GM12878 (cell line): ENCODE results near the gene CTNNA2.

ENCODE experiments used
- CTCF ChIP-seq, 3 experiments: IDR thresholded peaks in 2 of 3; conservative IDR thresholded peaks in 1 of 3; 2 replicates each; pipeline ENCODE4 v1.5.1; 2011; ENCODE audit warnings: low read depth in 3 of 3, low read length in 3 of 3, mild to moderate bottlenecking in 3 of 3, control low read depth in 2 of 3, moderate library complexity in 2 of 3, inconsistent platforms in 1 of 3, mixed read lengths in 1 of 3; ENCODE audit not compliant: control insufficient read depth in 2 of 3, insufficient read depth in 1 of 3; ENCODE audit errors: extremely low read depth in 1 of 3
- RAD51 ChIP-seq: fragments of 450-650 bp; IDR thresholded peaks from 2 replicates; pipeline ENCODE4 v1.6.1; 2016; ENCODE audit warnings: moderate library complexity, mild to moderate bottlenecking, inconsistent platforms
- SMC3 ChIP-seq: IDR thresholded peaks from 2 replicates; pipeline ENCODE4 v1.6.1; 2011; ENCODE audit warnings: low read length, improper control_type of control experiment, borderline replicate concordance
- SRF ChIP-seq, 2 experiments: IDR thresholded peaks; 2 replicates each; pipeline ENCODE4 v1.6.1; 2011; ENCODE audit warnings: low read depth in 2 of 2, low read length in 2 of 2, mild to moderate bottlenecking in 1 of 2, moderate library complexity in 1 of 2

GRCh38 chr2:80001701-80002101 is 488.9 kb downstream of the CTNNA2 start:
- no peak for TF ChIP-seq SRF (IDR thresholded peaks at IDR 0.05; ENCODE audit: low read depth in 2 of 2, low read length in 2 of 2)
- TF ChIP-seq RAD51, result no peak
- no peak for TF ChIP-seq SMC3
- no peak for TF ChIP-seq CTCF (IDR thresholded peaks at IDR 0.05 in 2 of 3, conservative IDR thresholded peaks at IDR 0.05 in 1 of 3; ENCODE audit: control insufficient read depth in 2 of 3, extremely low read depth in 1 of 3, insufficient read depth in 1 of 3, low read depth in 3 of 3, low read length in 3 of 3)
